Activated CD4-positive, CD25-positive, alpha-beta regulatory T cell treated with anti-CD3 and anti-CD28 coated beads, Interleukin-2, amount 50 U/mL, for 24 hours (primary cell): ENCODE results near the gene CCP110.

Source experiments
- ATAC-seq, 2 donors: fragments of 150-1000 bp; cut with Tn5 transposase; one replicate each; pipeline ENCODE4 v1.10.0; 2021; ENCODE audit warnings: mild to moderate bottlenecking in 1 of 2, moderate library complexity in 1 of 2

CCP110 gene

GRCh38 chr16:19555186-19555937 lies 31.6 kb downstream of the CCP110 start, which contains the start of gene VPS35L:
TSS of gene VPS35L (plus strand) at chr16:19555703. CDS start at chr16:19555730, 27 bp downstream.
- peak; percentile 97 to 98 for ATAC-seq

- ATAC-seq = no peak
Measured at GRCh38 chr16:19555938-19556771, 32.4 kb downstream of the CCP110 start.

DNA sequence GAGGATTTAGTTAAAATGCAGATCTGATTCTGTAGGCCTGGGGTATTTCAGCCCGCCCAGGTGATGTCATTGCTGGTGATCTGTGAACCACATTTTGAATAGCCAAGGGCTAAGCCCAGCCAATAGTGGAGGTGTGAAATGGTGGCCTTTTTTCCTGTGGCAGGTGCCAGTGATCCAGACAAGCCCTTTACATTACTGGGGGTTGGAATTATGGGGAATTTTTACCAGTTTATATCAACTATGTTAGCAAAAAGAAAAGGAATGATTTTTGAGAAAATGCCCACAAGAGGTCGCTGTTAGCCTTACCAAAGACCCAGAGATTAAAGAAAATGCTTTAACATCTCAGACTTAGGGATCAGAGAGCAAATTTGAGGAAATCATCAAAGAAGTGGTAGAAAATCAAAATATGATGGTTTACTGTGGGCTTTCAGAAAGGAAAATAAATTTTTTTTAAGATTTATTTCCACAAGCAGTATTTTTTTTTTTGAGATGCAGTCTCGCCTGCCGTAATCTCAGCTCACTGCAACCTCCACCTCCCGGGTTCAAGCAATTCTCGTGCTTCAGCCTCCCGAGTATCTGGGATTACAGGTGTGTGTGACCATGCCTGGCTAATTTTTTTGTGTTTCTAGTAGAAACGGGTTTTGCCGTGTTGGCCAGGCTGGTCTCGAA lies 35.6 kb downstream of the CCP110 start:
- ATAC-seq = no peak

DNA sequence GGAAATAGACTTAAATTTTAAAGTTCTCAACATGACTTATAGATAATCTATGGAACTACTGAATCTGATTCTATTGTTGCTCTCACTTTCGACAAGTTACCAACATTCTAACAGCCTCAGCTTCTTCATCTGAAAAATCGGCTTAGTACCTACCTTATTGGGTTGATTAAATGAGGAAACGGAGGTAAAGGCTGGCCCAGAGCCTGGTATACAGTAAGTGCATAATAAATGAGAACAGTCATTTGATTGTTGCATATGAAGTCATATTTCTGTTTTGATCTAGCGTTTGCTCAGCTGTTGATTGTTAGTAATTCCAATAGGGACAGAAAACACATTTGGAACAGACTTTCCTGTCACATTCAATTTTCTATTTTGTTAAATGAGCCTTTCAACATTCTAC lies 36.3 kb downstream of the CCP110 start:
- no peak for ATAC-seq

DNA sequence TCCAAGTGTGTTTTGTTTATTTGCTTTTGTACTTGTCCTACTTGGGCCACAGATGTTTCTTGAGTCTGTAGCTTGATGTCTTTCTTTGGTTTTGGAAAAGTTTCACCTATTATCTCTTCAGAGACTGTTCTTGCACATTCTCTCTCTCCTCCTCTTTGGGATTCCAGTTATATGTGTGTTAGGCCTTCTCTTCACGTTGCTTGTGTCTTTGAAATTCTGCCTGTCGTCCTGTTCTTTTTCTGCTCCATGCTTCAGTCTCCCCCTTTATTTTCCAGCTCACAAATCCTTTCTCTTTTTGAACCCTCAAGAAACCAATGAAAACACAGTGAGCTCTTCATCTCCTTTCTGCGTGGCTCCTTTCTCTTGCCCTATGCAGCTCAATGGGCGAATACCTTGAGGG lies 39.6 kb downstream of the CCP110 start:
- ATAC-seq = no peak

DNA sequence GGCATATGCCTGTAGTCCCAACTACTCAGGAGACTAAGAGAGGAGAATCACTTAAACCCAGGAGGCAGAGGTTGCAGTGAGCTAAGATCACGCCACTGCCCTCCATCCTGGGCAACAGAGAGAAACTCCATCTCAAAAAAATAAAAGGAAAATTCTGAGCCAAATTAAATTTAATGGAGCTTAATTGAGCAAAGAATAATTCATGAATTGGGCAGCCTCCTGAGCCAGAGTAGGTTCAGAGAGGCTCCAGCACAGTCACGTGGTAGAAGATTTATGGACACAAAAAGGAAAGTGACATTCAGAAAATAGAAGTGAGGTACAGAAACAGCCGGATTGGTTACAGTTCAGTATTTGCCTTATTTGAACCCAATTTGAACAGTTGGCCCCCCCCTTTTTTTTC lies 42.6 kb downstream of the CCP110 start:
- ATAC-seq = no peak

DNA sequence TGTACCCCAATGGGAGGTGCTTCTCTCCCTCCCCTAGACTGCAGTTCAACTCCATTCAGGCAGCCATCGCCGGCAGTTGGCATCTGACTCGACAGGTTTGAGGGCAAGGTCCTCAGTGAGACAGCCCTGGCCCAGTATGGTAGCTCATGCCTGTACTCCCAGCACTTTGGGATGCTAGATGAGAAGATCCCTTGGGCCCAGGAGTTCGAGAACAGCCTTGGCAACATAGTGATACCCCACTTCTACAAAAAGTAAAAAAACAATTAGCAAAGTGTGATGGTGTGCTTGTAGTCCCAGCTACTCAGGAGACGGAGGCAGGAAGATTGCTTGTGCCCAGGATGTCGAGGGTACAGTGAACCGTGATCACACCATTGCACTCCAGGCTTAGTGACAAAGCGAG lies 43.8 kb downstream of the CCP110 start:
- ATAC-seq = no peak

- no peak for ATAC-seq
Measured at GRCh38 chr16:19573997-19574396, 50.3 kb downstream of the CCP110 start.

DNA sequence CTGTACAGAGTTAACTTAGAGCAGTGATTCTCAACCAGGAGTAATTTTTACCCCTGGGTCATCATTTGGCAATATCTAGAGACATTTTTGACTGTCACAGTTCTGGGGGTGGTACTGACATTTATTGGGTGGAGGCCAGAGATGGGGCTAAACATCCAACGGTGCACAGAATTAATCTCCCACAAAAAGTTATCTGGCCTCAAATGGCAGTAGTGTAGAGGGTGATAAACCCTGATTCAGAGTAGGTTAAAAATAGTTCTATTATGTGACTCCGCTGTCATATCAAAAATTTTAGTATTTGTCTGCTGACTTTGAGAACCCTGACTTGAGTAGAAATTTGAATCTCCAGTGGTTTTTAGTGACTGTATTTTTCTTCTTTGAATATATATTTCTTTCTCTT lies 50.9 kb downstream of the CCP110 start:
- no peak for ATAC-seq

GRCh38 chr16:19578378-19578971 lies 54.7 kb downstream of the CCP110 start:
- ATAC-seq = no peak

GRCh38 chr16:19582050-19582831 lies 58.5 kb downstream of the CCP110 start:
- ATAC-seq = no peak

- peak in 1 of 2 donors; percentile 60 for ATAC-seq
Measured at GRCh38 chr16:19583665-19584300, 60.0 kb downstream of the CCP110 start.

DNA sequence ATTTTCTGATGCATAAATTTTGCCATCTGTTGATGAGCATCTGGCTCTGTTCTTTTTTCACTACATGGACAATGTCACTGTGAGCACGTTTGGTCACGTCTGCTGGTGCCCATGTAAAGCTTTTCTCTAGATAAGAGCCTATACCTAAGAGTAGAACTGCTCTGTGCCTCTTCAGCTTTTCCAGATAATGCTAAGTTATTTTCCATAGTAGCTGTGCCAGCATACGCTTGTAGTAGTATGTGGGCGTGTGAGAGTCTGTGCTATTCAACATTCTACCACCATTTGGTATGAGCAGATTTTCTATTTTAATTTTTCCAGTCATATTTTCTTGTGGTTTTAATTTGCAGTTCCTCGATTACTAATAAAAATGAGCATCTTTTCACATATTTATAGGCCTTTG lies 64.9 kb downstream of the CCP110 start:
- peak in 1 of 2 donors; percentile 40 for ATAC-seq

- no peak for ATAC-seq
Measured at GRCh38 chr16:19589106-19589505, 65.4 kb downstream of the CCP110 start.

DNA sequence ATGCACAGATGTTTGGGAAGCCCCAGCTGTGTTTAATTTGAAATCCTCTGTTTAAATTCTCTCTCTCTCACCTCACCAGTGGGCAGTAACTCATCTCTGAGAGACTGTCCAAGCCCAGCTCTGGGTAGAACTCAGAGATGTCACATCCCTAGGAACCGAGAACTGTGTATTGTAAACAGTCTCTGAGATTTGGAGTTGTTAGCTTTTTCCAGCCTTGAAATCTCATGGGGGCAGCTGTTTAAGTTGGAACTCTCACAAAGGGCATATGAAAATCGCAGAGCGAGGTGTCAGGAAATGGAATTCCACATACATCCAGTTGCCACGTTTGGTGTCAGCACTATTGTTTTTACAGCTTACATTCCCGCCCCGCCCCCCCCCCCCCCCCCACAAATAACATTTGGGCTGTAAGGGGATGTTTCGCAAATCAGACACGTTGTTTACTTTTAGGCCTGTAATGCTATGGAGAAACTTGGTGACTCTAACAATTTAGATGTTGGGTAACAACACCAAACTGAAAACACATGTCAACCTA lies 66.1 kb downstream of the CCP110 start:
- ATAC-seq = no peak

- no peak for ATAC-seq
Measured at GRCh38 chr16:19595043-19595767, 71.5 kb downstream of the CCP110 start.

DNA sequence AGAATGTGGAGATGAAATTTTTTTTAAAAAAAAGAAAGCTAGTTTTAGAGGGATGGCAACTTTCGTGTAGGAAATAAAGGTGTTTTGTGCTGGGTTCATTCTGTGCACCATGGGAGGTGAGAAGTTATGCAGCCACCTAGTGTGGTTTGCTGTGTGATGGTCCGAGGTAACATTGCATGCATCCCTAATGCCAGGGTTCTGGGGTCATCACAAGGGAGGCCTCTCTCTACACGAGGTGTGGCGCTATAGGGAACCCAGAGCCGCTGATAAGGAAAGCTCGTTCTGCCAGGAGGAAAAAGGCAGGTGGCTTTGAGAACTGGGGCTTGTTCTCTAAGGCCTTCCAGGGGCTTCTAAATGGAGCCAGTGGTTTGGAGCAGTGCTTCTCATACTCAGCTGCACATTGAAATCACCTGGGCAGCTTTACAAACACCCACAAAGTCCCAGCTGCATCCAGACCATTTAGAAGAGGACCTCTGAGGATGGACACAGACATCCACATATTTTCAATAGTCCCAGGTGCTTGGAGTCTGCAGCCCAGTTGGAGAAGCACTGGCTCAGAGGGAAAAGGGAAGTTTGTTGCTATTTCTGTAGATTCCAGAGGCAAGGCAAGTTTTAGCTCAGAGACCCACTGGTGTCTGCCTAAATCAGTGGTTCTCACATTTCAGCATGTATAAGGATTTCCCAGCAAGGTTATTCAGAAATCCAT lies 75.2 kb downstream of the CCP110 start:
- ATAC-seq = no peak

GRCh38 chr16:19599968-19600716 lies 76.4 kb downstream of the CCP110 start:
- ATAC-seq = no peak
